OCI-LY7 (cell line): ENCODE data around the gene CPPED1.

Experiments used
- EZH2phosphoT487 ChIP-seq: fragments of 200-600 bp; sonication (generic); IDR thresholded peaks from 2 replicates; pipeline ENCODE4 v1.6.1; 2018; ENCODE audit warnings: low read depth, borderline replicate concordance, mild to moderate bottlenecking, mixed run types, antibody characterized with exemption, low read length, moderate library complexity, mixed read lengths
- TF ChIP-seq, protein P1 (sequence below): fragments of 200-600 bp; sonication (generic); conservative IDR thresholded peaks from 2 replicates; pipeline ENCODE4 v1.5.1; 2014; ENCODE audit warnings: mild to moderate bottlenecking, antibody characterized with exemption, low read length, moderate library complexity, mixed read lengths

GRCh38 chr16:12760819-12761611 lies 42.7 kb downstream of the CPPED1 start:
- TF ChIP-seq, protein P1, sequence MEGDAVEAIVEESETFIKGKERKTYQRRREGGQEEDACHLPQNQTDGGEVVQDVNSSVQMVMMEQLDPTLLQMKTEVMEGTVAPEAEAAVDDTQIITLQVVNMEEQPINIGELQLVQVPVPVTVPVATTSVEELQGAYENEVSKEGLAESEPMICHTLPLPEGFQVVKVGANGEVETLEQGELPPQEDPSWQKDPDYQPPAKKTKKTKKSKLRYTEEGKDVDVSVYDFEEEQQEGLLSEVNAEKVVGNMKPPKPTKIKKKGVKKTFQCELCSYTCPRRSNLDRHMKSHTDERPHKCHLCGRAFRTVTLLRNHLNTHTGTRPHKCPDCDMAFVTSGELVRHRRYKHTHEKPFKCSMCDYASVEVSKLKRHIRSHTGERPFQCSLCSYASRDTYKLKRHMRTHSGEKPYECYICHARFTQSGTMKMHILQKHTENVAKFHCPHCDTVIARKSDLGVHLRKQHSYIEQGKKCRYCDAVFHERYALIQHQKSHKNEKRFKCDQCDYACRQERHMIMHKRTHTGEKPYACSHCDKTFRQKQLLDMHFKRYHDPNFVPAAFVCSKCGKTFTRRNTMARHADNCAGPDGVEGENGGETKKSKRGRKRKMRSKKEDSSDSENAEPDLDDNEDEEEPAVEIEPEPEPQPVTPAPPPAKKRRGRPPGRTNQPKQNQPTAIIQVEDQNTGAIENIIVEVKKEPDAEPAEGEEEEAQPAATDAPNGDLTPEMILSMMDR: no peak
- no peak for TF ChIP-seq EZH2phosphoT487
